ENCODE measurements around the gene CDK19.

CDK19 gene

GRCh38 chr6:110660066-110660655 lies 155.1 kb downstream of the CDK19 start:
- DNase-seq (ENCODE audit: low spot score), result no peak

- DNase-seq (ENCODE audit: low spot score), result no peak
These were observed 156.5 kb downstream of the CDK19 start for GRCh38 chr6:110658631-110659211.

- DNase-seq (ENCODE audit: low spot score), result no peak
These were observed 158.8 kb downstream of the CDK19 start for GRCh38 chr6:110656492-110656891.

GRCh38 chr6:110655821-110656220 lies 159.4 kb downstream of the CDK19 start:
- no peak for DNase-seq (ENCODE audit: low spot score)

GRCh38 chr6:110654096-110654820 lies 161.0 kb downstream of the CDK19 start:
- no peak for DNase-seq (ENCODE audit: low spot score)

GRCh38 chr6:110653381-110653780 lies 161.9 kb downstream of the CDK19 start:
- DNase-seq (ENCODE audit: low spot score), result no peak

GRCh38 chr6:110652520-110652919 lies 162.7 kb downstream of the CDK19 start:
- no peak for DNase-seq (ENCODE audit: low spot score)

- DNase-seq (ENCODE audit: low spot score), result no peak
These were observed 164.5 kb downstream of the CDK19 start for GRCh38 chr6:110650755-110651154.

- DNase-seq (ENCODE audit: low spot score), result no peak
These were observed 165.6 kb downstream of the CDK19 start for GRCh38 chr6:110649704-110650103.

GRCh38 chr6:110646951-110647910 lies 168.0 kb downstream of the CDK19 start:
- no peak for DNase-seq (ENCODE audit: low spot score)

GRCh38 chr6:110646419-110646698 lies 168.9 kb downstream of the CDK19 start:
- DNase-seq (ENCODE audit: low spot score), result no peak

- DNase-seq (ENCODE audit: low spot score), result no peak
These were observed 169.4 kb downstream of the CDK19 start for GRCh38 chr6:110645685-110646418.

GRCh38 chr6:110643175-110643574 lies 172.1 kb downstream of the CDK19 start:
- no peak for DNase-seq (ENCODE audit: low spot score)

- DNase-seq (ENCODE audit: low spot score), result no peak
These were observed 172.6 kb downstream of the CDK19 start for GRCh38 chr6:110642711-110643110.

- DNase-seq (ENCODE audit: low spot score), result no peak
These were observed 178.5 kb downstream of the CDK19 start for GRCh38 chr6:110636781-110637180.

GRCh38 chr6:110635096-110635495 lies 180.2 kb downstream of the CDK19 start:
- no peak for DNase-seq (ENCODE audit: low spot score)

- DNase-seq (ENCODE audit: low spot score), result no peak
These were observed 181.5 kb downstream of the CDK19 start for GRCh38 chr6:110633731-110634213.

- DNase-seq (ENCODE audit: low spot score), result no peak
These were observed 186.1 kb downstream of the CDK19 start for GRCh38 chr6:110629153-110629552.

- no peak for DNase-seq (ENCODE audit: low spot score)
These were observed 186.9 kb downstream of the CDK19 start for GRCh38 chr6:110628330-110628729.

- no peak for DNase-seq (ENCODE audit: low spot score)
These were observed 188.8 kb downstream of the CDK19 start for GRCh38 chr6:110626442-110626841.

GRCh38 chr6:110625883-110626282 lies 189.4 kb downstream of the CDK19 start:
- DNase-seq (ENCODE audit: low spot score), result no peak

All from left forelimb (tissue), 1 donor.